H1 (cell line): ENCODE data around the gene RAD51D. TPM values are rescaled to one million over a fixed set of nuclear protein-coding genes. Genes with fewer than 3 reads are reported as not detected.

Experiments
- CBX5 ChIP-seq: fragments of 300-800, 300-1000 bp; sonication (generic); IDR thresholded peaks from 2 replicates; pipeline ENCODE4 v1.7.1; 2016; ENCODE audit warnings: antibody characterized with exemption, low read length, low read depth
- EZH2 ChIP-seq: fragments of 200-600 bp; sonication (generic); IDR thresholded peaks from 2 replicates; pipeline ENCODE4 v1.7.1; 2012; ENCODE audit warnings: low read depth, mild to moderate bottlenecking, moderate library complexity, low read length, inconsistent platforms; ENCODE audit not compliant: severe bottlenecking
- KDM4A ChIP-seq: IDR thresholded peaks from one replicate; pipeline ENCODE4 v1.7.1; 2012; ENCODE audit warnings: low read depth, mild to moderate bottlenecking, moderate library complexity, low read length, inconsistent platforms; ENCODE audit not compliant: severe bottlenecking
- POLR2AphosphoS5 ChIP-seq: IDR thresholded peaks from 2 replicates; pipeline ENCODE4 v1.6.1; 2011; ENCODE audit warnings: low read depth, low read length
- RAD21 ChIP-seq, 2 experiments: IDR thresholded peaks in 1 of 2; conservative IDR thresholded peaks in 1 of 2; 2 replicates each; pipeline ENCODE4 v1.6.1; 2011; ENCODE audit warnings: low read depth in 2 of 2, low read length in 2 of 2, improper control_type of control experiment in 1 of 2, inconsistent platforms in 1 of 2, mild to moderate bottlenecking in 1 of 2, moderate library complexity in 1 of 2
- polyA plus RNA-seq, 7 experiments: library from polyadenylated mRNA; depleted of rRNA in 3 of 7; stranded (reverse) in 5 of 7; unstranded in 2 of 7; fragments of >200 nt in 5 of 7; fragments of 200-250 nt in 2 of 7; gene quantifications; 1 replicate in 5 of 7; 2 replicates in 1 of 7; 4 replicates in 1 of 7; pipeline versions ENCODE4 v1.2.1 to v1.2.3, GENCODE V29; 2011 to 2013; ENCODE audit warnings: missing spikeins in 2 of 7, mixed read lengths in 2 of 7
- total RNA-seq: library from RNA; stranded (reverse); fragmentation: NEBNext Ultra II Directional; extraction: Animal tissue kit (Norgen Biotek cat#: 25700); gene quantifications from 2 replicates; pipeline ENCODE4 v1.2.1, GENCODE V29; 2021
- TF ChIP-seq, protein P1 (sequence below): IDR thresholded peaks from 2 replicates; pipeline ENCODE4 v1.6.1; 2012; ENCODE audit warnings: inconsistent platforms
- TF ChIP-seq, protein P2 (sequence below): fragments of 300-600 bp; sonication (generic); IDR thresholded peaks from 2 replicates; pipeline ENCODE4 v1.7.1; 2012; ENCODE audit warnings: low read length, moderate library complexity, mild to moderate bottlenecking, inconsistent platforms; ENCODE audit not compliant: insufficient replicate concordance

The RAD51D gene
- total and polyA plus RNA-seq, 2 of the 8 experiments (the other 6 are each of a cell fraction or from before 2014, with no cell fraction given) = 10.2 to 12.9 TPM

DNA sequence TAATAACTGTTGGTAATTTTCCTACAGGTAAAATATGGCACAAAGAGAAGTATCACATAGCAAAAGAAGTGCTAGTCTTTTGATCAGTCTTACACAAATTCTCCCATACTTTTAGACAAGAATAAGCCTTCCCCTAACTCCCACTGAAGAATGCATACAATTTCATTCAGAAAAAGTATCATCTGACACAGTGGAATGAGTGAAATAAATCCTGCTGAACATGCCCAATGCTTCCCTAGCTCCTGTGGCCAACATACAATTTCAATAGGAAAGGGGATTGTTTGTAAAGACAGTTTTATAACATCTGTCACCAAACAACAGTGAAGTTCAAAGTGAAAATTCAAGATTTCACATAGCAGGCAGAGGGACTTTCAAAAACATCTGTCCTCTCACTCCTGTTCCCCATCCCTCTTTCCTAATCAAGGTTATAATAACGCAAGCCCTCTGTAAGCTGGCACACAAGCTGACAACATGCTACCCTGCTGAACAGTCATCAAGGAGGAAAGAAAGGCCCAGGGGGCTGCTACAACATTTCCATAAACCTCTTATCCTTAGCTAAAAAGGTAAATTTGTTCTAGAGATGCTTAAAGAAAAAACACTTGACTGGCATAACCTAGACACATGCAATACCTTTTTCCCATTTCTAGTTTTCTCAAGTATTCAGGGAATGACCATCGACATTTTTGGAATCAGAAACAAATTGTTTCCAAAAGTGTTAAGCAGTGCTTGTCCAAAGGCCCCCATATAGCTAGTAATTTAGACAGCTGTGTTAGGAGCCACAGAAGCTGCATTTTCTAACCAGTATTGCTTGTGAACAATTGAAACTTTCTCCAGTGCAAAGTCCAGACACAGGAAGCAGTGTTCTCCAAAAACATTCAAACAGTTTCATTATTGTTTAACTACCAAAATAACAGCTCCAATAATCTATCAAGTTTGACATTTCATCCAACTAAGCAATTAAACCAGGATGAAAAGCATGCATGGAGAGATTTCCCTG, 44.7 kb downstream of the RAD51D start (continued):
- no peak for TF ChIP-seq EZH2
- TF ChIP-seq, protein P1, sequence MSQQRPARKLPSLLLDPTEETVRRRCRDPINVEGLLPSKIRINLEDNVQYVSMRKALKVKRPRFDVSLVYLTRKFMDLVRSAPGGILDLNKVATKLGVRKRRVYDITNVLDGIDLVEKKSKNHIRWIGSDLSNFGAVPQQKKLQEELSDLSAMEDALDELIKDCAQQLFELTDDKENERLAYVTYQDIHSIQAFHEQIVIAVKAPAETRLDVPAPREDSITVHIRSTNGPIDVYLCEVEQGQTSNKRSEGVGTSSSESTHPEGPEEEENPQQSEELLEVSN = no peak
- TF ChIP-seq RAD21 (IDR thresholded peaks at IDR 0.05 in 1 of 2, conservative IDR thresholded peaks at IDR 0.05 in 1 of 2; ENCODE audit: low read depth in 2 of 2, low read length in 2 of 2) = no peak
- no peak for TF ChIP-seq CBX5
- TF ChIP-seq POLR2AphosphoS5 = no peak
- TF ChIP-seq KDM4A = no peak
- TF ChIP-seq, protein P2, sequence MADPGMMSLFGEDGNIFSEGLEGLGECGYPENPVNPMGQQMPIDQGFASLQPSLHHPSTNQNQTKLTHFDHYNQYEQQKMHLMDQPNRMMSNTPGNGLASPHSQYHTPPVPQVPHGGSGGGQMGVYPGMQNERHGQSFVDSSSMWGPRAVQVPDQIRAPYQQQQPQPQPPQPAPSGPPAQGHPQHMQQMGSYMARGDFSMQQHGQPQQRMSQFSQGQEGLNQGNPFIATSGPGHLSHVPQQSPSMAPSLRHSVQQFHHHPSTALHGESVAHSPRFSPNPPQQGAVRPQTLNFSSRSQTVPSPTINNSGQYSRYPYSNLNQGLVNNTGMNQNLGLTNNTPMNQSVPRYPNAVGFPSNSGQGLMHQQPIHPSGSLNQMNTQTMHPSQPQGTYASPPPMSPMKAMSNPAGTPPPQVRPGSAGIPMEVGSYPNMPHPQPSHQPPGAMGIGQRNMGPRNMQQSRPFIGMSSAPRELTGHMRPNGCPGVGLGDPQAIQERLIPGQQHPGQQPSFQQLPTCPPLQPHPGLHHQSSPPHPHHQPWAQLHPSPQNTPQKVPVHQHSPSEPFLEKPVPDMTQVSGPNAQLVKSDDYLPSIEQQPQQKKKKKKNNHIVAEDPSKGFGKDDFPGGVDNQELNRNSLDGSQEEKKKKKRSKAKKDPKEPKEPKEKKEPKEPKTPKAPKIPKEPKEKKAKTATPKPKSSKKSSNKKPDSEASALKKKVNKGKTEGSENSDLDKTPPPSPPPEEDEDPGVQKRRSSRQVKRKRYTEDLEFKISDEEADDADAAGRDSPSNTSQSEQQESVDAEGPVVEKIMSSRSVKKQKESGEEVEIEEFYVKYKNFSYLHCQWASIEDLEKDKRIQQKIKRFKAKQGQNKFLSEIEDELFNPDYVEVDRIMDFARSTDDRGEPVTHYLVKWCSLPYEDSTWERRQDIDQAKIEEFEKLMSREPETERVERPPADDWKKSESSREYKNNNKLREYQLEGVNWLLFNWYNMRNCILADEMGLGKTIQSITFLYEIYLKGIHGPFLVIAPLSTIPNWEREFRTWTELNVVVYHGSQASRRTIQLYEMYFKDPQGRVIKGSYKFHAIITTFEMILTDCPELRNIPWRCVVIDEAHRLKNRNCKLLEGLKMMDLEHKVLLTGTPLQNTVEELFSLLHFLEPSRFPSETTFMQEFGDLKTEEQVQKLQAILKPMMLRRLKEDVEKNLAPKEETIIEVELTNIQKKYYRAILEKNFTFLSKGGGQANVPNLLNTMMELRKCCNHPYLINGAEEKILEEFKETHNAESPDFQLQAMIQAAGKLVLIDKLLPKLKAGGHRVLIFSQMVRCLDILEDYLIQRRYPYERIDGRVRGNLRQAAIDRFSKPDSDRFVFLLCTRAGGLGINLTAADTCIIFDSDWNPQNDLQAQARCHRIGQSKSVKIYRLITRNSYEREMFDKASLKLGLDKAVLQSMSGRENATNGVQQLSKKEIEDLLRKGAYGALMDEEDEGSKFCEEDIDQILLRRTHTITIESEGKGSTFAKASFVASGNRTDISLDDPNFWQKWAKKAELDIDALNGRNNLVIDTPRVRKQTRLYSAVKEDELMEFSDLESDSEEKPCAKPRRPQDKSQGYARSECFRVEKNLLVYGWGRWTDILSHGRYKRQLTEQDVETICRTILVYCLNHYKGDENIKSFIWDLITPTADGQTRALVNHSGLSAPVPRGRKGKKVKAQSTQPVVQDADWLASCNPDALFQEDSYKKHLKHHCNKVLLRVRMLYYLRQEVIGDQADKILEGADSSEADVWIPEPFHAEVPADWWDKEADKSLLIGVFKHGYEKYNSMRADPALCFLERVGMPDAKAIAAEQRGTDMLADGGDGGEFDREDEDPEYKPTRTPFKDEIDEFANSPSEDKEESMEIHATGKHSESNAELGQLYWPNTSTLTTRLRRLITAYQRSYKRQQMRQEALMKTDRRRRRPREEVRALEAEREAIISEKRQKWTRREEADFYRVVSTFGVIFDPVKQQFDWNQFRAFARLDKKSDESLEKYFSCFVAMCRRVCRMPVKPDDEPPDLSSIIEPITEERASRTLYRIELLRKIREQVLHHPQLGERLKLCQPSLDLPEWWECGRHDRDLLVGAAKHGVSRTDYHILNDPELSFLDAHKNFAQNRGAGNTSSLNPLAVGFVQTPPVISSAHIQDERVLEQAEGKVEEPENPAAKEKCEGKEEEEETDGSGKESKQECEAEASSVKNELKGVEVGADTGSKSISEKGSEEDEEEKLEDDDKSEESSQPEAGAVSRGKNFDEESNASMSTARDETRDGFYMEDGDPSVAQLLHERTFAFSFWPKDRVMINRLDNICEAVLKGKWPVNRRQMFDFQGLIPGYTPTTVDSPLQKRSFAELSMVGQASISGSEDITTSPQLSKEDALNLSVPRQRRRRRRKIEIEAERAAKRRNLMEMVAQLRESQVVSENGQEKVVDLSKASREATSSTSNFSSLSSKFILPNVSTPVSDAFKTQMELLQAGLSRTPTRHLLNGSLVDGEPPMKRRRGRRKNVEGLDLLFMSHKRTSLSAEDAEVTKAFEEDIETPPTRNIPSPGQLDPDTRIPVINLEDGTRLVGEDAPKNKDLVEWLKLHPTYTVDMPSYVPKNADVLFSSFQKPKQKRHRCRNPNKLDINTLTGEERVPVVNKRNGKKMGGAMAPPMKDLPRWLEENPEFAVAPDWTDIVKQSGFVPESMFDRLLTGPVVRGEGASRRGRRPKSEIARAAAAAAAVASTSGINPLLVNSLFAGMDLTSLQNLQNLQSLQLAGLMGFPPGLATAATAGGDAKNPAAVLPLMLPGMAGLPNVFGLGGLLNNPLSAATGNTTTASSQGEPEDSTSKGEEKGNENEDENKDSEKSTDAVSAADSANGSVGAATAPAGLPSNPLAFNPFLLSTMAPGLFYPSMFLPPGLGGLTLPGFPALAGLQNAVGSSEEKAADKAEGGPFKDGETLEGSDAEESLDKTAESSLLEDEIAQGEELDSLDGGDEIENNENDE = no peak
